ENCODE results near the gene KCNS3.

DNA sequence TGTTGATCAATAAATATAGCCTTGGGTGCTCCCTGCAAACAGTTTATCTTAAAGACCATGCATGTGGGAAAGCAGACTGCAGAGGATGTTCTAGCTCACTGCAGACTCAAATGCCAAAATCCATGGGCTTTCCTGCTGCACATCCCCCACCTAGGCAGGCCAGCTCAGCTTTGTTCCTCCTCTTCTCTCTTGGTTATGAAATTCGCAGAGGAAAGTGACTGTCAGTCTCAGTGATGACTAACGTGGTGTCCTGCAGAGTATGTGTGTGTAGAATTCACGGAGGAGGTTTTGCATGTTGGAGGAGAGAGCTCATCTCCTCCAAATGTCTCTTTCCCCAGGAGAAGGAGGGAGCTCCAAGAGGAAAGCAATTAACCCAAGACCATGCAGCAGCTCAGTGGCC is 21.4 kb upstream of the KCNS3 start:
- no peak for TF ChIP-seq POLR2A (IDR thresholded peaks at IDR 0.05; ENCODE audit: low read depth, low read length)
- no peak for TF ChIP-seq POLR2AphosphoS5 (IDR thresholded peaks at IDR 0.05; ENCODE audit: low read depth, low read length)
- no peak for TF ChIP-seq TAF1 (IDR thresholded peaks at IDR 0.05; ENCODE audit: low read depth, low read length)
- no peak for TF ChIP-seq PAX5 (IDR thresholded peaks at IDR 0.05; ENCODE audit: insufficient read depth, low read length, severe bottlenecking)

Measured in GM12891 (cell line).